HG02981 (cell line): ENCODE data around the gene TNXB.
"Not testable (repeated sequence)": the region's sequence is repeated elsewhere in the genome, so short reads cannot be mapped to it uniquely, and the experiment has no call there.

Source experiments
- ATAC-seq: cut with Tn5 transposase; IDR thresholded peaks from one replicate; pipeline ENCODE4 v1.9.1; 2021; ENCODE audit warnings: mild to moderate bottlenecking, moderate library complexity; ENCODE audit not compliant: unreplicated experiment

Gene TNXB

DNA sequence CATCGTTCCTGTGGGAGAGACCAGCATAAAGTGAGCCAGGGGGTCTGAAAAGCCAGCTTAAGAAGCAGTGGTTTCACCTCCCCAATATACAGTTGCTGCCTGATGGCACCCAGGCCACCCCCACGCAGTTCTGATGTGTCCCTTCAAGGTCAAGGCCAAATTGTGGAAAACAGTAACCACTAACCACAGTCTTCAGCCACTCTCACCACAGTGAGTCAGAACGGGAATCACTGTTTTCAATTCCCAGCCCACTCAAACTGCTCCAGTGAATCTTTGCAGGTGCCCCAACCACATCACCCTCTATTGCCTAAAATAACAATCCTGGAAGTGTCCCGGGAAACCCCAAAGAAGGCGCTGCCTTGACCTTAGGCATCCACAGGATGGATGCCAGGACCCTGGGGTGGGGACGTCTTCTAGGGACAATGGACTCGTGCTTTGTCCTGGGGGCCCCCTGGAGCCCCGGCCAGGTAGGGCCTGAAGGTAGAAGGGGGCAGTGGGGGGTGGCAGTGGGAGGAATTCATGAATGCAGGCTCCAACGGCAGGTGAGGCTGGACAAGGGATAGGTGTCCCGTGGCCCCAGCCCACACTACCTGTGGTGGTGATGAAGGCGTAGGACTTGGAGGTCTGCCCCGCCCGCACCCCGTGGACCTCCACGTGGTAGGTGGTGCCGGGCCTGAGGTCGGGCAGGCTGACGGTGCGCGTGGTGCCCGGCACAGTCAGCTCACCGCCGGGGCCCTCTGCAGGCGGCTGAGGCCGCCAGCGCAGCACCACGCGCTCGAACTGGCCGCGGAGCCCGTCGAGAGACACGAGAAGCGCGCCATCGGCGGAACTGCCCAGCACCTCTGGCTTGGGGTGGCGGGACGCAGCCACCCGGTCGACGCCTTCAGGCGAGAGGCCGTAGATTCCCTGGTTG is 22.2 kb downstream of the TNXB start:
- no peak for ATAC-seq

GRCh38 chr6:32085759-32086459 is 23.2 kb downstream of the TNXB start:
- ATAC-seq, result no peak

DNA sequence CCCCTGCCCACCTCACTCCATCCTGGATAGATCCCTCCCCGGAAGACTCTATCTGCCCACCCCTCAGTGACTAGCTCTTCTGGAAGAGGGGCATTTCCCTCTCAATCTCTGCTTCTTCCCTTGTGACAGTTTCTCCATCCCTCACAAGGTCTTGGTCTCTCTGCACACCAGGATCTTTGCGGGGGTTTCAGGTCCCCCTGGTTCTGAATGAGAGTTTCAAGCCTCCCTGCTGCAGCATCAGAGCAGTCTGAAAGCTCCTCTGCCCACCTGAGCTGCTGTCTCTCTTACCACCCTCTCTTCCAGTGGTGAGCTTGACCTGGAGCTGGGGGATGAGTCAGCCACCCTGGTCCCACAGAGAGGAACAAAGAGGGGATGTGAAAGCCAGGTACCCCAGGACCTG is 24.4 kb downstream of the TNXB start:
- no peak for ATAC-seq

DNA sequence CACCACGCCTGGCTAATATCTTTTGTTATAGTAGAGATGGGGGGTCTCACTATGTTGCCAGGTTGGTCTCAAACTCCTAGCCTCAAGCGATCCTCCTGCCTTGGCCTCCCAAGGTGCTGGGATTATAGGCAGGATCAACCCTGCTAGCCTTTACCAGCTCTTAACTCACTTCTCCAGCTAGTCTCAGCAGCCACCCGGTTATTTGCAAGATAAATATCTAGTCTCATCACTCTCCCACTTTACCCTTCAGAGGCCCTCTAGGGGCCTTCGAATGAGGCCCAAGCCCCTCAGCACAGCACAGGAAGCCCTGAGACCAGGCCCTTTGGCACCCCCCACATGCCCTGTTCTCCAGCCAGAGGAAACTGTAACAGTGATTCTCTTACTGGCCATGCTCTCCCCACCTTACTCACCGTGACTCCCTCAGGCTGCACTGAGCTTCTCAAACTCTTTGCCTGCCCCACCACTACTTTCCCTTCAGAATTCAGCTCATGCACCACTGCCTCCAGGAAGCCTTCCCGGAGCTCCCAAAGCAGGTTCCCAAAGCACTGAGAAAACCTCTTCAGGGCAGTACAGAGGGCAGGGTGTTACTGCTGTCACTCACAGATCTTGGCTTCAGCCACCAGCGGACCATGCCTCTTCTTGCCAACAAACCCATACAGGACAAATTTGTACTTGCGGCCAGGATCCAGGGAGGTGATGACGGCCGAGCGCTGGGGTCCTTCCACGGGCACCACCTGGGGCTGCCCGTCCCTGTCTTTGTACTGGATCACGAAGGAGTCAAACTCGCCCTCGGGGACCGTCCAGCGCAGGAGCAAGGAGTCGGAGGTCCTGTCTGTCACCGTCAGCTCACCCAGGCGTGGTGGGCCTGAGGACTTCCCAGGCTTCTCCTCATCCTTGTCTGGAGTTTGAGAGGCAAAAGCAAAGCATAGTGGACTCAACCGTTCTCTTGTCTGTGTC is 25.0 kb downstream of the TNXB start:
- no peak for ATAC-seq

GRCh38 chr6:32082935-32083334 is 26.2 kb downstream of the TNXB start:
- no peak for ATAC-seq

DNA sequence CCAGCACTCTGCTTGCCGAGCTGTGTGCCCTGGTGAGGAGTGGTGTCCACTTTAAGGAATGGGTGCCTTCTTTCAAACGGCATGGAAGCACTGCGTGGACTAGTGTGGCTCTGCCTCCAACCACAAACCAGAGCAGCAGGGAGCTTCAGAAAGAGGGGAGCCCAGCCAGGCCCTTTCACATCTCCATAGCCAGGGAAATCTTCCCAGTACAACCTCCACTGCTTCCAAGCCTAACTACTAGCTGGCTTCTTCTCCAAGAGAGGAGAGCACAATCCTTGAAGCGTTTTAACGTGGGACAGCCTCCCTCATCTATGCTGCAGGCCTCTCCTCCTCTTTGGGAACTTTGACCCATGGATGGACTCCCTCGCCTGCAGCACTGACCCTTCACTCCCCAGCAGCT is 26.7 kb downstream of the TNXB start:
- ATAC-seq, result no peak

DNA sequence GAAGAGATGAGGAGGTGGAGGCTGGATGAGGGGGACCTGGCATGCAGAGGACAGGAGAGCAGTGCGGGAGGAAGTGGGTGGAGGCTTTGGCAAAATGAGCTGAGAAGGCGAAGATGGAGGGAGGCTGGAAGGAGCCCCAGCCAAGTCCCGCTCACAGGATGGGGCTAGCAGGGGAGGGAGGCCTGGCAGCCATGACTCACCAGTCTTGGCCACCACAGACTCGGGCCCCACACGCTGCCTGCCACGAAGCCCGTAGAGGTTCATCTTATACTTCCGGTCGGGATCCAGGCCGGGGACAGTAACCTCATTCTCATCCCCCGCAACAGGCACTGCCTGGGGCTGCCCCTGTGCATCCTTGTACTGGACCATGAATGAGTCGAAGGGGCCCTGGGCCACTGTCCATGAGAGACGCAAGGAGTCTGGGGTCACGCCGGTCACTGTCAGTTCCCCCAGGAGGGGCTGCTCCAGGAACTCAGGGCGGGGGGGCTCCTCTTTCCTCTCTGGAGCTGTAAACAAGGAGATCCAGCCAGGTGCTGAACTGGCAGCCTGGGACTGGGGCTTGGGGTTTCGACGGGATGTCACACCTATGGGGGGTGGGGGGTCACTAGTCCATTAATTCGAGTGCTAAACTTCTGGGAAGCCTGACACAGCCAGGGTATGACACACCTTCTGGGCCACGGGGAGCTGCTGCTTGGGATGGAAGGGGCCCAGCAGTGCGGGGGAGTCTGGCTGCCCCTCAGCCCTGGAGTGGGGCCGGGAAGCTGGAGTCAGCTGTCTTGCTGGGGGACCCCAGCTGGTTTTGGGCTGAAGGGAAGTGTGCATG is 27.8 kb downstream of the TNXB start:
- ATAC-seq, result no peak

GRCh38 chr6:32079566-32080290 is 29.4 kb downstream of the TNXB start:
- no peak for ATAC-seq

- no peak for ATAC-seq
Observed at GRCh38 chr6:32076321-32076809, 32.8 kb downstream of the TNXB start.

DNA sequence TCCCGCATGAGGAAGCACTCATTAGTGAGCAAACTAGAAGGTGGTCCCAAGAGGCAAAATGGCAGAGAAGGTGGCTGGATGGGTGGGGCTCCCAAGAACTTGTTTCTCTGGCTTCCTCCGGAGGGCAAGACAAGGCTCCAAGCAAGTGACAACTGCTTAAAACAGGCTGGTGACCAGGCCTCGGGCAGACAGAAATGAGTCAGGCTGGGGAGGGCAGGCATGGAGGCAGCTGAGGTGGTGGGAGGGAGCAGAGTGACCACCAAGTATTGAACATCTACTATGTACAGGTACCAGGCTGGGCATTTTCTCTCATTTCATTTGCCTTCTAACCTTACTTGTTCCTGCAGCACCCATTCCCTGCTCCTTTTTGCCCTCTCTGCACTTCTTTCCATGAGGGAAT is 33.4 kb downstream of the TNXB start:
- ATAC-seq, result no peak

DNA sequence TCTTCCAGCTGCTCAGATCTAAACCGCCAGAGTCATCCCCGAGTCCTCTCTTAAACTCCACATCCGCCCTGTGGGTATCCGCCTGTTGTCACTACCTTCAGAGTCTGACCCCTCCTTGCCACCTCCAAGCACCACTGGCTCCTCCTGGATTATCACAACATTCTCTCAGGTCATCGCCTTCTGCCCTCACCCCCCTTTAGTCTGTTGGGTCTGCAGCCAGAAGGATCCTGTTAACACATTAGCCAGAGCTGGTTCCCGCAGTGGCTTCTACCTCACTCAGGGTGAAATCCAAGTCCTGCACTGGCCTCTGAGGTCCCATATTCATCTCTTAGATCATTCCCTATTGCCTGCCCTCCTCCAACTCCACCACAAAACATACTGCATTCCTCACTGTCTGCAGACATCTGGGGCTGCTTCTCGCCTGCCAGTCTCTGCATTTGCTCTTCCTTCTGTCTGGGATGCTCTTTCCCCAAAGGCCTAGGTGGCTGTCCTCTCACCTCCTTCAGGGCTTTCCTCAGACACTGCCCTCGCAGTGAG is 34.1 kb downstream of the TNXB start:
- ATAC-seq, result no peak

- ATAC-seq, result no peak
Observed at GRCh38 chr6:32073613-32074012, 35.5 kb downstream of the TNXB start.

- no peak for ATAC-seq
Observed at GRCh38 chr6:32073101-32073500, 36.0 kb downstream of the TNXB start.

DNA sequence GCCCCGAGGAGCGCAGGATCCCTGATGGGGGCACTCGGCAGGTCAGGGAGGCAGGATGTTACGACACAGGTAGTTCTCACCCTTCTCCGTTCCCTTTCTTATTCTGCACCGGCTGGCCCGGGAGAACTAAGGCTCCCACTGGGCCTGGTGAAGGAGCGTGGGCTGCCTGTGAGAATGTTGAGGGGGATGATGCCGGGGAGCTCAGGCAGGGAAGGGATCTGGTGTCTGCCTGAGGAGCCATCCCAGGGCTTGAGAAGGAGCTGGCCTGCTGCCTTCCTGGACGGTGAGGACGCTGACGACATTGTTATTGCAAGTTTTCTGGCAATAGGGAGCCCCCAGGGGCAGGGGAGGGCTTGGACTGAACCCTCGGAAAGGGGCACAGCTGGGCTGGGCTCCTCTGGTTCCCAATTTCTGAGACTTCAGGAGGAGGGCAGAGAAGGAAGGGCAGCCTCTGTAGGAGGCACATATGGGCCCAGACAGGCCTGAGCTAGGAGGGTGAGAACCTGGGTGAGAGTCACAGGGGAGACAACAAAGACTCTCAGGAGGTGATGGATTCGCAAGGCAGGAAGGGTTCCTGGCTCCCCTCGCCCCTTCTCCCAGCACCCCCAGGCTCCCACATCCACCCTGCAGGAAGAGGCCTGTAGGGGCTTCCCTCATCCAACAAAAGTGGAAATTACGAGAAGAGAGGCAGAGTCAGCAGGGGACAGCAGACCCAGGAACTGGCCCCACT is 38.2 kb downstream of the TNXB start:
- no peak for ATAC-seq

GRCh38 chr6:32069878-32070515 is 39.1 kb downstream of the TNXB start:
- no peak for ATAC-seq

DNA sequence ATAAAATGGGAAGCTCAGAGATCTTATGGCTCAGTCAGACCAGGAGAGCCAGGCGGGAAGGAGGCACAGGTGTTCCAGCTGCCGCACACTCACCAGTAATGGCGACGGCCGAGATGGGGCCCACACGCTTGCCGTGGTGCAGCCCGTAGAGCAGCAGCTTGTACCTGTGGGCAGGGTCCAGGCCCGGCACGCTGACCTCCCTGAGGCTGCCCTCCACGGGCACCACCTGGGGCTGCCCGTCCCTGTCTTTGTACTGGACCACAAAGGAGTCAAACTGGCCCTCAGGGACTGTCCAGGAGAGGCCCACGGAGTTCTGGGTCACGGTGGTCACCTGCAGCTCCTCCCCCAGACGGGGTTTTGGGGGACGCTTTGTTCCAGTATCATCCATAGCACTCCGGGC is 39.7 kb downstream of the TNXB start:
- no peak for ATAC-seq

GRCh38 chr6:32068867-32069266 is 40.3 kb downstream of the TNXB start:
- no peak for ATAC-seq

DNA sequence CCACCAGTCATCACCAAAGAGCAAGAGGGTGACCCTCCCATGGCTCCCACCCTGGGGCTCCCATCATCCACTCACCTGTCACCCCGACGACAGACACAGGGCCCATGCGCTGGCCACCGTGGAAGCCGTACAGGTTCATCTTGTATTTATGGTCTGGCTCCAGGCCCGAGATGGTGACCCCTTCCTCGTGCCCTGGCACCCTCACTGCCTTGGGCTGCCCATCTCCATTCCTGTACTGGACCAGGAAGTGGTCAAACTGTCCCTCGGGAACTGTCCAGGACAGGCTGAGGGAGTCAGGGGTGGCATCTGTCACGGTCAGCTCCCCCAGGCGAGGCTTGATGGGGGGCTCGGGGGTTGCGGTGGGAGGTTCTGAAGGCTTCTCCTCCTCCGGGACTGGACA is 40.8 kb downstream of the TNXB start:
- not testable (repeated sequence) for ATAC-seq
